ENCODE data around the gene CLIC6. TPM values are rescaled to one million over a fixed set of nuclear protein-coding genes. Genes with fewer than 3 reads are reported as not detected.

Gene CLIC6
- total and polyA plus RNA-seq, 4 donors = 15.1 to 63.9 (median 30.6) TPM

- WGBS, 2 donors = 36 to 56% methylated on average over 3 of the region's 3 CpGs
- Histone ChIP-seq H3K9me3 (ENCODE audit: control insufficient read depth in 4 of 4, insufficient read depth in 3 of 4, low read length in 3 of 4) (no peaks in the 10 kb centered on the region), H3K27ac (ENCODE audit: low read depth in 1 of 2, low read length in 1 of 2) (no peak overlapping the region), H3K4me3 (no peak overlapping the region), H3K9ac (ENCODE audit: insufficient read depth in 1 of 2, low read length in 2 of 2) (no peak overlapping the region), H3K27me3 (ENCODE audit: control insufficient read depth in 3 of 3, insufficient read depth in 3 of 3, low read length in 2 of 3) (peaks cover 0 to 3% (median under 1%) of the 10 kb centered on the region in 3 donors), H3K36me3 (ENCODE audit: control insufficient read depth in 4 of 4, insufficient read depth in 4 of 4, low read length in 4 of 4) (no peaks in the 10 kb centered on the region), H3K4me1 (ENCODE audit: control insufficient read depth in 5 of 5, insufficient read depth in 5 of 5, low read length in 5 of 5) (peaks cover 0 to 6% (median 0%) of the 10 kb centered on the region in 5 donors)
- TF ChIP-seq CTCF (IDR thresholded peaks at IDR 0.05; ENCODE audit: control extremely low read depth, extremely low read depth) = no peak
- DNase-seq (no peak), ATAC-seq (ENCODE audit: insufficient read depth, low FRiP score) (no peak)
Measured at GRCh38 chr21:34744801-34745200, 76.0 kb downstream of the CLIC6 start.

GRCh38 chr21:34745557-34746255, 76.9 kb downstream of the CLIC6 start:
- no peak overlapping the region for H3K9ac ChIP-seq (ENCODE audit: insufficient read depth in 1 of 2, low read length in 2 of 2)
- H3K27me3 ChIP-seq (ENCODE audit: control insufficient read depth in 3 of 3, insufficient read depth in 3 of 3, low read length in 2 of 3) = peaks cover 0 to 4% (median 3%) of the 10 kb centered on the region in 3 donors
- TF ChIP-seq CTCF (IDR thresholded peaks at IDR 0.05; ENCODE audit: control extremely low read depth, extremely low read depth) = peak; percentile 89
- no peak overlapping the region for H3K4me3 ChIP-seq
- ATAC-seq (ENCODE audit: insufficient read depth, low FRiP score) (peak; percentile 90), DNase-seq (peak; percentile 85 to 90 (median 89))
- no peak overlapping the region for H3K27ac ChIP-seq (ENCODE audit: low read depth in 1 of 2, low read length in 1 of 2)
- H3K36me3 ChIP-seq (ENCODE audit: control insufficient read depth in 4 of 4, insufficient read depth in 4 of 4, low read length in 4 of 4) = no peaks in the 10 kb centered on the region
- 34 to 35% methylated on average over 21 of the region's 21 CpGs for WGBS, 2 donors
- H3K4me1 ChIP-seq (ENCODE audit: control insufficient read depth in 5 of 5, insufficient read depth in 5 of 5, low read length in 5 of 5) = peaks cover 0 to 6% (median 0%) of the 10 kb centered on the region in 5 donors
- no peaks in the 10 kb centered on the region for H3K9me3 ChIP-seq (ENCODE audit: control insufficient read depth in 4 of 4, insufficient read depth in 3 of 4, low read length in 3 of 4)

GRCh38 chr21:34748862-34749261, 80.1 kb downstream of the CLIC6 start:
- Histone ChIP-seq H3K9me3 (ENCODE audit: control insufficient read depth in 4 of 4, insufficient read depth in 3 of 4, low read length in 3 of 4) (no peaks in the 10 kb centered on the region), H3K27me3 (ENCODE audit: control insufficient read depth in 3 of 3, insufficient read depth in 3 of 3, low read length in 2 of 3) (peaks cover 0 to 7% (median 0%) of the 10 kb centered on the region in 3 donors), H3K9ac (ENCODE audit: insufficient read depth in 1 of 2, low read length in 2 of 2) (no peak overlapping the region), H3K4me1 (ENCODE audit: control insufficient read depth in 5 of 5, insufficient read depth in 5 of 5, low read length in 5 of 5) (peaks cover 0 to 6% (median 0%) of the 10 kb centered on the region in 5 donors), H3K27ac (ENCODE audit: low read depth in 1 of 2, low read length in 1 of 2) (no peak overlapping the region), H3K36me3 (ENCODE audit: control insufficient read depth in 4 of 4, insufficient read depth in 4 of 4, low read length in 4 of 4) (no peaks in the 10 kb centered on the region), H3K4me3 (no peak overlapping the region)
- 61 to 79% methylated on average over 3 of the region's 3 CpGs for WGBS, 2 donors
- no peak for TF ChIP-seq CTCF (IDR thresholded peaks at IDR 0.05; ENCODE audit: control extremely low read depth, extremely low read depth)
- ATAC-seq (ENCODE audit: insufficient read depth, low FRiP score) (no peak), DNase-seq (no peak)
